CD14-positive monocyte (primary cell): ENCODE results near the gene SMIM38. TPM values are rescaled to one million over a fixed set of nuclear protein-coding genes. Genes with fewer than 3 reads are reported as not detected.

ENCODE experiments used
- DNase-seq, 3 donors: peaks; one replicate each; pipeline ENCODE4 v3.0.0-alpha.2; 2011 to 2022
- H2AFZ ChIP-seq: 2 replicates; pipeline ENCODE4 v1.6.0; 2012; ENCODE audit warnings: mild to moderate bottlenecking, low read depth, low read length, inconsistent platforms; ENCODE audit not compliant: insufficient read depth, poor library complexity, severe bottlenecking
- H3K27ac ChIP-seq, 2 donors: 1 replicate in 1 of 2; 2 replicates in 1 of 2; pipeline ENCODE4 v1.5.1; 2012 to 2013; ENCODE audit warnings: low read length in 2 of 2, control low read depth in 1 of 2, inconsistent platforms in 1 of 2, low read depth in 1 of 2, mild to moderate bottlenecking in 1 of 2
- H3K27me3 ChIP-seq, 2 donors: one replicate each; pipeline versions ENCODE4 v1.6.0 to v1.6.1; 2011 to 2013; ENCODE audit warnings: low read length in 2 of 2; ENCODE audit not compliant: control insufficient read depth in 2 of 2, insufficient read depth in 2 of 2
- H3K36me3 ChIP-seq, 2 donors: replicated peaks in 1 of 2; 1 replicate in 1 of 2; 2 replicates in 1 of 2; pipeline versions ENCODE4 v1.5.1 to v1.6.1; 2012 to 2013; ENCODE audit warnings: low read length in 2 of 2, control low read depth in 1 of 2, inconsistent platforms in 1 of 2, mild to moderate bottlenecking in 1 of 2; ENCODE audit not compliant: insufficient read depth in 2 of 2, control insufficient read depth in 1 of 2
- H3K4me1 ChIP-seq, 2 donors: 1 replicate in 1 of 2; 2 replicates in 1 of 2; pipeline versions ENCODE4 v1.5.1 to v1.6.1; 2012 to 2013; ENCODE audit warnings: low read length in 2 of 2, control low read depth in 1 of 2, inconsistent platforms in 1 of 2, mild to moderate bottlenecking in 1 of 2, moderate library complexity in 1 of 2; ENCODE audit not compliant: insufficient read depth in 2 of 2, control insufficient read depth in 1 of 2
- H3K4me2 ChIP-seq: replicated peaks from 2 replicates; pipeline ENCODE3; 2012; ENCODE audit warnings: low read length, moderate library complexity, mild to moderate bottlenecking; ENCODE audit not compliant: poor library complexity, severe bottlenecking; ENCODE audit errors: extremely low read depth
- H3K4me3 ChIP-seq, 3 experiments: fragments of 200-600 bp in 1 of 3; sonication (generic) in 1 of 3; replicated peaks in 1 of 3; 1 replicate in 2 of 3; 2 replicates in 1 of 3; pipeline ENCODE4 v1.5.1; 2011 to 2013; ENCODE audit warnings: low read length in 3 of 3, mild to moderate bottlenecking in 3 of 3, control low read depth in 2 of 3, low read depth in 2 of 3, inconsistent platforms in 1 of 3, moderate library complexity in 1 of 3
- H3K79me2 ChIP-seq: 2 replicates; pipeline ENCODE4 v1.6.0; 2012; ENCODE audit warnings: mild to moderate bottlenecking, control low read depth, inconsistent platforms, low read length, moderate library complexity; ENCODE audit not compliant: insufficient read depth
- H3K9ac ChIP-seq: 2 replicates; pipeline ENCODE4 v1.6.0; 2017; ENCODE audit warnings: low read length, mild to moderate bottlenecking; ENCODE audit not compliant: insufficient read depth, poor library complexity, severe bottlenecking
- H3K9me3 ChIP-seq, 2 donors: replicated peaks in 1 of 2; 1 replicate in 1 of 2; 2 replicates in 1 of 2; pipeline versions ENCODE4 v1.5.1 to v1.6.1; 2012 to 2013; ENCODE audit warnings: low read length in 2 of 2, control low read depth in 1 of 2; ENCODE audit not compliant: control insufficient read depth in 1 of 2, insufficient read depth in 1 of 2
- H4K20me1 ChIP-seq: 2 replicates; pipeline ENCODE4 v1.6.0; 2012; ENCODE audit warnings: mild to moderate bottlenecking, low read length, control low read depth, moderate library complexity; ENCODE audit not compliant: insufficient read depth
- H3K27ac Mint-ChIP-seq, 7 donors: one replicate each; pipeline ENCODE4 v1.8.0; 2020; ENCODE audit warnings: mild to moderate bottlenecking in 7 of 7, mixed read lengths in 7 of 7, moderate library complexity in 6 of 7, inconsistent platforms in 2 of 7
- H3K27me3 Mint-ChIP-seq, 3 donors: one replicate each; pipeline ENCODE4 v1.8.0; 2021 to 2022; ENCODE audit warnings: low read depth in 3 of 3, mild to moderate bottlenecking in 3 of 3, mixed read lengths in 3 of 3, moderate library complexity in 3 of 3, inconsistent platforms in 1 of 3
- H3K36me3 Mint-ChIP-seq, 2 donors: one replicate each; pipeline ENCODE4 v1.8.0; 2020; ENCODE audit warnings: mixed read lengths in 2 of 2, inconsistent platforms in 1 of 2, mild to moderate bottlenecking in 1 of 2
- H3K4me1 Mint-ChIP-seq: one replicate; pipeline ENCODE4 v1.8.0; 2020; ENCODE audit warnings: mild to moderate bottlenecking, mixed read lengths
- H3K4me3 Mint-ChIP-seq, 2 donors: one replicate each; pipeline ENCODE4 v1.8.0; 2020; ENCODE audit warnings: mild to moderate bottlenecking in 2 of 2, mixed read lengths in 2 of 2, moderate library complexity in 1 of 2
- H3K9me3 Mint-ChIP-seq, 7 donors: one replicate each; pipeline ENCODE4 v1.8.0; 2020 to 2022; ENCODE audit warnings: mixed read lengths in 7 of 7, mild to moderate bottlenecking in 6 of 7, moderate library complexity in 6 of 7, inconsistent platforms in 2 of 7
- CTCF ChIP-seq: fragments of 200-600 bp; IDR thresholded peaks from one replicate; pipeline ENCODE4 v1.8.0; 2022; ENCODE audit warnings: antibody characterized with exemption, mild to moderate bottlenecking
- WGBS: methylation state at CpG from one replicate; pipeline ENCODE4 v1.1.5; 2013; ENCODE audit warnings: missing lambda C conversion rate; ENCODE audit not compliant: insufficient coverage; 5-methylcytosine and 5-hydroxymethylcytosine counted together
- intact Hi-C, 2 donors: fragments of 100-400 bp; cut with micrococcal nuclease; formaldehyde crosslinking; loops; one replicate each; pipeline versions ENCODE4 v1.15.0 to v1.15.1; 2023
- polyA plus RNA-seq, 3 donors: library from polyadenylated mRNA; depleted of rRNA in 1 of 3; unstranded in 2 of 3; stranded (reverse) in 1 of 3; fragments of 300-500 nt in 2 of 3; fragments of >200 nt in 1 of 3; fragmentation: Illumina TruSeq in 2 of 3; gene quantifications; 1 replicate in 2 of 3; 2 replicates in 1 of 3; pipeline ENCODE4 v1.2.3, GENCODE V29; 2012 to 2021

SMIM38 gene
- polyA plus RNA-seq, 3 donors, result 0.05 TPM; not detected in 2

GRCh38 chr11:69157156-69157821 is 1.6 kb downstream of the SMIM38 start:
- Histone ChIP-seq H3K4me2 (no peak overlapping the region), H3K27ac (no peak overlapping the region), H3K4me1 (no peaks in the 10 kb centered on the region), H3K9me3 (no peaks in the 10 kb centered on the region), H3K9ac (no peak overlapping the region), H3K27me3 (peaks cover 0 to 12% of the 10 kb centered on the region in 2 donors), H3K4me3 (no peak overlapping the region), H2AFZ (no peak overlapping the region), H4K20me1 (no peaks in the 10 kb centered on the region), H3K79me2 (no peaks in the 10 kb centered on the region), H3K36me3 (no peaks in the 10 kb centered on the region)
- WGBS, result 44% methylated on average over 32 of the region's 44 CpGs
- Mint-ChIP-seq H3K36me3 (no peaks in the 10 kb centered on the region), H3K4me3 (peak overlapping the region in 1 of 2 donors; percentile 51), H3K27ac (no peak overlapping the region), H3K9me3 (peaks cover 0 to 2% (median 0%) of the 10 kb centered on the region in 7 donors), H3K27me3 (peaks cover 10 to 33% (median 17%) of the 10 kb centered on the region in 3 donors), H3K4me1 (no peaks in the 10 kb centered on the region)
- TF ChIP-seq CTCF, result no peak
- DNase-seq, result no peak
- intact Hi-C loops, result no loop called here

- Histone ChIP-seq H3K27ac (no peak overlapping the region), H3K79me2 (no peaks in the 10 kb centered on the region), H2AFZ (no peak overlapping the region), H3K27me3 (peaks cover 0 to 12% of the 10 kb centered on the region in 2 donors), H4K20me1 (no peaks in the 10 kb centered on the region), H3K4me1 (no peaks in the 10 kb centered on the region), H3K9me3 (no peaks in the 10 kb centered on the region), H3K36me3 (no peaks in the 10 kb centered on the region), H3K4me3 (no peak overlapping the region), H3K9ac (no peak overlapping the region), H3K4me2 (no peak overlapping the region)
- TF ChIP-seq CTCF, result no peak
- H3K27ac Mint-ChIP-seq, result no peak overlapping the region
- 95% methylated on average over 13 of the region's 15 CpGs for WGBS
- H3K36me3 Mint-ChIP-seq, result no peaks in the 10 kb centered on the region
- no peaks in the 10 kb centered on the region for H3K4me1 Mint-ChIP-seq
- H3K27me3 Mint-ChIP-seq, result peaks cover 9 to 31% (median 17%) of the 10 kb centered on the region in 3 donors
- H3K9me3 Mint-ChIP-seq, result peaks cover 0 to 4% (median under 1%) of the 10 kb centered on the region in 7 donors
- intact Hi-C loops, result no loop called here
- H3K4me3 Mint-ChIP-seq, result no peak overlapping the region
- no peak for DNase-seq
Measured at GRCh38 chr11:69157822-69158231, 2.1 kb downstream of the SMIM38 start.
